Keratinocyte (primary cell): ENCODE measurements around the gene MIPOL1. TPM values are rescaled to one million over a fixed set of nuclear protein-coding genes. Genes with fewer than 3 reads are reported as not detected.
A peak's percentile ranks its signal among the peaks of the same experiment; 100 is the strongest.

Experiments used
- DNase-seq: peaks from one replicate; pipeline ENCODE4 v3.0.0-alpha.2; 2011; ENCODE audit warnings: low read depth, missing footprints, low spot score
- FAIRE-seq: peaks from 2 replicates; lab custom pipeline; 2011; peaks lifted over from hg19 to GRCh38; lab: Jason Lieb, UNC
- H2AFZ ChIP-seq: 2 replicates; pipeline ENCODE4 v1.6.0; 2012; ENCODE audit warnings: low read length, control low read depth, inconsistent platforms; ENCODE audit not compliant: control insufficient read depth
- H3K27ac ChIP-seq: 2 replicates; pipeline ENCODE4 v1.5.1; 2011; ENCODE audit warnings: low read length; ENCODE audit not compliant: control insufficient read depth, insufficient read depth
- H3K27me3 ChIP-seq: 3 replicates; pipeline ENCODE4 v1.6.0; 2011; ENCODE audit warnings: low read length; ENCODE audit not compliant: control insufficient read depth, insufficient read depth; ENCODE audit errors: extremely low read depth
- H3K36me3 ChIP-seq, 2 experiments: 2 replicates in 1 of 2; 3 replicates in 1 of 2; pipeline ENCODE4 v1.5.1; 2011; ENCODE audit warnings: low read length in 2 of 2, mild to moderate bottlenecking in 1 of 2; ENCODE audit not compliant: control insufficient read depth in 2 of 2, insufficient read depth in 2 of 2; ENCODE audit errors: extremely low read depth in 1 of 2
- H3K4me1 ChIP-seq: 3 replicates; pipeline ENCODE4 v1.5.1; 2011; ENCODE audit warnings: low read length; ENCODE audit not compliant: control insufficient read depth, insufficient read depth; ENCODE audit errors: extremely low read depth
- H3K4me2 ChIP-seq: 3 replicates; pipeline ENCODE4 v1.6.0; 2011; ENCODE audit warnings: low read depth, low read length; ENCODE audit not compliant: control insufficient read depth, insufficient read depth; ENCODE audit errors: extremely low read depth
- H3K4me3 ChIP-seq, 3 experiments: fragments of 200-600 bp in 1 of 3; sonication (generic) in 1 of 3; 2 replicates in 2 of 3; 3 replicates in 1 of 3; pipeline ENCODE4 v1.5.1; 2011 to 2016; ENCODE audit warnings: low read length in 3 of 3, mild to moderate bottlenecking in 3 of 3, control low read depth in 2 of 3, inconsistent platforms in 1 of 3, low read depth in 1 of 3, mixed read lengths in 1 of 3, mixed run types in 1 of 3, moderate library complexity in 1 of 3; ENCODE audit not compliant: control insufficient read depth in 2 of 3, insufficient read depth in 2 of 3; ENCODE audit errors: extremely low read depth in 1 of 3
- H3K79me2 ChIP-seq: 2 replicates; pipeline ENCODE4 v1.6.0; 2012; ENCODE audit warnings: low read length; ENCODE audit not compliant: control insufficient read depth, insufficient read depth
- H3K9ac ChIP-seq: 3 replicates; pipeline ENCODE4 v1.6.0; 2011; ENCODE audit warnings: low read length; ENCODE audit not compliant: control insufficient read depth, insufficient read depth; ENCODE audit errors: extremely low read depth
- H3K9me1 ChIP-seq: 3 replicates; pipeline ENCODE4 v1.6.0; 2011; ENCODE audit warnings: low read length; ENCODE audit not compliant: control insufficient read depth, insufficient read depth; ENCODE audit errors: extremely low read depth
- H3K9me3 ChIP-seq: 2 replicates; pipeline ENCODE4 v1.5.1; 2012; ENCODE audit warnings: low read depth, low read length; ENCODE audit not compliant: control insufficient read depth
- H4K20me1 ChIP-seq: 3 replicates; pipeline ENCODE4 v1.6.0; 2011; ENCODE audit warnings: low read length; ENCODE audit not compliant: control insufficient read depth, insufficient read depth; ENCODE audit errors: extremely low read depth
- CTCF ChIP-seq, 3 experiments: IDR thresholded peaks in 1 of 3; conservative IDR thresholded peaks in 1 of 3; optimal IDR thresholded peaks in 1 of 3; 2 replicates in 2 of 3; 3 replicates in 1 of 3; pipeline versions ENCODE3 to v1.5.1; 2011; ENCODE audit warnings: low read length in 3 of 3, mild to moderate bottlenecking in 3 of 3, moderate library complexity in 2 of 3, control low read depth in 1 of 3, inconsistent platforms in 1 of 3; ENCODE audit not compliant: insufficient read depth in 2 of 3; ENCODE audit errors: extremely low read depth in 1 of 3
- EZH2 ChIP-seq: IDR thresholded peaks from one replicate; pipeline ENCODE4 v1.6.1; 2012; ENCODE audit warnings: inconsistent platforms, mild to moderate bottlenecking, low read length, moderate library complexity
- dilution Hi-C: fragments of 300-500 bp; cut with MboI; formaldehyde crosslinking; loops from one replicate; pipeline ENCODE4 v1.7.0; 2020; ENCODE audit warnings: low sequenced_read_pairs; ENCODE audit not compliant: extremely low pct_ligation_motif_present
- polyA plus RNA-seq, 5 experiments: library from polyadenylated mRNA; depleted of rRNA in 3 of 5; stranded (reverse) in 3 of 5; stranded (forward) in 1 of 5; unstranded in 1 of 5; fragments of >200 nt; gene quantifications; 1 replicate in 1 of 5; 2 replicates in 3 of 5; 3 replicates in 1 of 5; pipeline versions ENCODE4 v1.2.1 to v1.2.3, GENCODE V29; 2011 to 2012; ENCODE audit warnings: missing spikeins in 2 of 5, low read depth in 1 of 5, low replicate concordance in 1 of 5

The MIPOL1 gene
- polyA plus RNA-seq, 1 donor (not counting 4 experiments of a cell fraction or from before 2014, with no cell fraction given): 10.9 TPM

GRCh38 chr14:37598747-37599506, 401.2 kb downstream of the MIPOL1 start:
- Histone ChIP-seq H3K9me3 (no peaks in the 10 kb centered on the region), H3K4me2 (peak overlapping the region; percentile 54), H3K4me1 (peaks cover 12% of the 10 kb centered on the region), H3K9ac (no peak overlapping the region), H3K27me3 (peaks cover 80% of the 10 kb centered on the region), H4K20me1 (no peaks in the 10 kb centered on the region), H3K27ac (no peak overlapping the region), H3K9me1 (no peaks in the 10 kb centered on the region), H2AFZ (no peak overlapping the region), H3K4me3 (no peak overlapping the region), H3K36me3 (no peaks in the 10 kb centered on the region), H3K79me2 (no peaks in the 10 kb centered on the region)
- no peak for DNase-seq
- FAIRE-seq: no peak
- TF ChIP-seq EZH2: peak; percentile 20
- TF ChIP-seq CTCF (optimal IDR thresholded peaks at IDR 0.05 in 1 of 3, IDR thresholded peaks at IDR 0.05 in 1 of 3, conservative IDR thresholded peaks at IDR 0.05 in 1 of 3; ENCODE audit: extremely low read depth in 1 of 3, insufficient read depth in 2 of 3, low read length in 3 of 3): no peak
- dilution Hi-C loops: no loop called here

- Histone ChIP-seq H3K79me2 (no peaks in the 10 kb centered on the region), H3K4me1 (peaks cover 12% of the 10 kb centered on the region), H3K27ac (no peak overlapping the region), H3K36me3 (no peaks in the 10 kb centered on the region), H2AFZ (no peak overlapping the region), H4K20me1 (no peaks in the 10 kb centered on the region), H3K27me3 (peaks cover 88% of the 10 kb centered on the region), H3K9ac (no peak overlapping the region), H3K4me2 (peak overlapping the region; percentile 54), H3K9me1 (no peaks in the 10 kb centered on the region), H3K9me3 (no peaks in the 10 kb centered on the region), H3K4me3 (peak overlapping the region in 1 of 3 experiments; percentile 38)
- DNase-seq (no peak), FAIRE-seq (no peak)
- TF ChIP-seq CTCF (optimal IDR thresholded peaks at IDR 0.05 in 1 of 3, IDR thresholded peaks at IDR 0.05 in 1 of 3, conservative IDR thresholded peaks at IDR 0.05 in 1 of 3; ENCODE audit: extremely low read depth in 1 of 3, insufficient read depth in 2 of 3, low read length in 3 of 3) (no peak), EZH2 (peak; percentile 75)
- dilution Hi-C loops: no loop called here
Measured at GRCh38 chr14:37599507-37600368, 402.0 kb downstream of the MIPOL1 start.
